GM12878 (cell line): Measurements from ENCODE around the gene F10. TPM values are rescaled to one million over a fixed set of nuclear protein-coding genes. Genes with fewer than 3 reads are reported as not detected.

ENCODE experiments used
- ATAC-seq: fragments of 200-7000 bp; cut with Tn5 transposase; 3 replicates; pipeline ENCODE4 v1.9.1; 2020; ENCODE audit warnings: mild to moderate bottlenecking, moderate library complexity
- BruUV-seq: library from RNA; stranded (reverse); fragments of 400-500 nt; replicated peaks from 2 replicates; lab custom pipeline; 2021; lab: Mats Ljungman, UMichigan
- CTCF ChIA-PET: fragments of 300-600 bp; sonication (Branson Sonifier 250); formaldehyde crosslinking; extraction: SDS; loops from one replicate; lab custom pipeline; 2021; ENCODE audit warnings: inconsistent platforms; lab: Yijun Ruan, JAX
- POLR2A ChIA-PET: fragments of 350-600 bp; formaldehyde crosslinking; extraction: SDS; loops from one replicate; lab custom pipeline; 2021; ENCODE audit warnings: inconsistent platforms; lab: Charles Lee
- RAD21 ChIA-PET: fragments of 300-600 bp; sonication (Branson Sonifier 250); formaldehyde crosslinking; loops from one replicate; lab custom pipeline; 2023; ENCODE audit warnings: antibody characterized with exemption; ENCODE audit not compliant: unreplicated experiment; lab: Charles Lee
- SMC1A ChIA-PET: fragments of 300-600 bp; sonication (Branson Sonifier 250); formaldehyde crosslinking; loops from one replicate; lab custom pipeline; 2023; ENCODE audit not compliant: unreplicated experiment, uncharacterized antibody; lab: Charles Lee
- DNase-seq: peaks from one replicate; pipeline ENCODE4 v3.0.0-alpha.2; 2011; ENCODE audit warnings: low read depth, low spot score
- FAIRE-seq: peaks from 3 replicates; lab custom pipeline; 2011; peaks lifted over from hg19 to GRCh38; lab: Jason Lieb, UNC
- H2AFZ ChIP-seq: 2 replicates; pipeline ENCODE4 v1.6.0; 2011; ENCODE audit warnings: low read depth, low read length, control low read depth; ENCODE audit not compliant: control insufficient read depth
- H3K27ac ChIP-seq: 2 replicates; pipeline ENCODE4 v1.5.1; 2011; ENCODE audit warnings: control low read depth; ENCODE audit not compliant: control insufficient read depth, insufficient read depth
- H3K27me3 ChIP-seq, 2 experiments: replicated peaks in 1 of 2; 2 replicates each; pipeline versions ENCODE4 v1.6.0 to v1.6.1; 2011; ENCODE audit warnings: low read length in 1 of 2; ENCODE audit not compliant: control insufficient read depth in 2 of 2, insufficient read depth in 2 of 2
- H3K36me3 ChIP-seq, 2 experiments: 2 replicates each; pipeline ENCODE4 v1.5.1; 2011; ENCODE audit warnings: low read length in 1 of 2; ENCODE audit not compliant: control insufficient read depth in 2 of 2, insufficient read depth in 2 of 2
- H3K4me1 ChIP-seq: 2 replicates; pipeline ENCODE4 v1.6.1; 2011; ENCODE audit warnings: mild to moderate bottlenecking, low read length, moderate library complexity, mixed read lengths; ENCODE audit not compliant: control insufficient read depth, insufficient read depth
- H3K4me2 ChIP-seq: 2 replicates; pipeline ENCODE4 v1.6.0; 2011; ENCODE audit warnings: control low read depth; ENCODE audit not compliant: control insufficient read depth, insufficient read depth
- H3K4me3 ChIP-seq: fragments of 200-600 bp; sonication (generic); 2 replicates; pipeline ENCODE4 v1.5.1; 2016
- H3K79me2 ChIP-seq: 2 replicates; pipeline ENCODE4 v1.6.0; 2011; ENCODE audit warnings: low read length; ENCODE audit not compliant: control insufficient read depth, insufficient read depth
- H3K9ac ChIP-seq: 2 replicates; pipeline ENCODE4 v1.8.0; 2011; ENCODE audit warnings: low read length, control low read depth, mixed read lengths; ENCODE audit not compliant: control insufficient read depth, insufficient read depth
- H3K9me3 ChIP-seq: replicated peaks from 3 replicates; pipeline ENCODE4 v1.5.1; 2011; ENCODE audit warnings: mild to moderate bottlenecking, low read length; ENCODE audit not compliant: control insufficient read depth, insufficient read depth
- H4K20me1 ChIP-seq: 2 replicates; pipeline ENCODE4 v1.6.0; 2011; ENCODE audit not compliant: control insufficient read depth, insufficient read depth
- BCL11A ChIP-seq: IDR thresholded peaks from 2 replicates; pipeline ENCODE4 v1.6.1; 2011; ENCODE audit warnings: low read depth, low read length
- BHLHE40 ChIP-seq, 2 experiments: fragments of 450-650 bp in 1 of 2; IDR thresholded peaks; 2 replicates each; pipeline ENCODE4 v1.6.1; 2011 to 2017; ENCODE audit warnings: low read depth in 2 of 2, borderline replicate concordance in 1 of 2, improper control_type of control experiment in 1 of 2, low read length in 1 of 2, mild to moderate bottlenecking in 1 of 2
- CHD4 ChIP-seq: fragments of 200-600 bp; sonication (generic); IDR thresholded peaks from 2 replicates; pipeline ENCODE4 v1.6.1; 2016; ENCODE audit warnings: mild to moderate bottlenecking
- FOXK2 ChIP-seq: fragments of 450-650 bp; IDR thresholded peaks from 2 replicates; pipeline ENCODE4 v1.6.1; 2017; ENCODE audit warnings: mild to moderate bottlenecking, moderate library complexity
- MYB ChIP-seq: fragments of 150-350 bp; IDR thresholded peaks from 2 replicates; pipeline ENCODE4 v1.6.1; 2014; ENCODE audit warnings: mild to moderate bottlenecking, low read depth, low read length, borderline replicate concordance
- NBN ChIP-seq: fragments of 450-650 bp; IDR thresholded peaks from 2 replicates; pipeline ENCODE4 v1.6.1; 2016
- NFXL1 ChIP-seq: fragments of 450-650 bp; IDR thresholded peaks from 2 replicates; pipeline ENCODE4 v1.6.1; 2017; ENCODE audit warnings: antibody characterized with exemption, mild to moderate bottlenecking, borderline replicate concordance
- NFYB ChIP-seq: IDR thresholded peaks from 2 replicates; pipeline ENCODE4 v1.6.1; 2011; ENCODE audit warnings: low read depth, mild to moderate bottlenecking, low read length, improper control_type of control experiment, moderate library complexity; ENCODE audit not compliant: insufficient read depth
- PAX8 ChIP-seq: fragments of 450-650 bp; IDR thresholded peaks from 2 replicates; pipeline ENCODE4 v1.6.1; 2017; ENCODE audit warnings: mild to moderate bottlenecking, moderate library complexity
- RCOR1 ChIP-seq: conservative IDR thresholded peaks from 2 replicates; pipeline ENCODE4 v1.6.1; 2012; ENCODE audit warnings: low read depth, low read length, improper control_type of control experiment
- RELA ChIP-seq: fragments of 450-650 bp; IDR thresholded peaks from 2 replicates; pipeline ENCODE4 v1.8.0; 2014; ENCODE audit warnings: borderline replicate concordance; ENCODE audit not compliant: partially characterized antibody
- SMC3 ChIP-seq: IDR thresholded peaks from 2 replicates; pipeline ENCODE4 v1.6.1; 2011; ENCODE audit warnings: low read length, improper control_type of control experiment, borderline replicate concordance
- SP1 ChIP-seq: IDR thresholded peaks from one replicate; pipeline ENCODE4 v1.6.1; 2011; ENCODE audit warnings: low read depth, low read length
- SPI1 ChIP-seq: IDR thresholded peaks from 2 replicates; pipeline ENCODE4 v1.6.1; 2011; ENCODE audit warnings: low read depth, mild to moderate bottlenecking, low read length, moderate library complexity, borderline replicate concordance; ENCODE audit not compliant: insufficient read depth
- SUPT20H ChIP-seq: IDR thresholded peaks from 2 replicates; pipeline ENCODE4 v1.6.1; 2011; ENCODE audit warnings: low read depth, mild to moderate bottlenecking, low read length, moderate library complexity, borderline replicate concordance; ENCODE audit not compliant: control insufficient read depth
- ZNF207 ChIP-seq: fragments of 450-650 bp; IDR thresholded peaks from 2 replicates; pipeline ENCODE4 v1.6.1; 2014; ENCODE audit warnings: antibody characterized with exemption, mild to moderate bottlenecking, borderline replicate concordance
- ZNF384 ChIP-seq: IDR thresholded peaks from 2 replicates; pipeline ENCODE4 v1.6.1; 2012; ENCODE audit warnings: low read depth, mild to moderate bottlenecking, low read length, improper control_type of control experiment, borderline replicate concordance
- WGBS: methylation state at CpG from one replicate; pipeline ENCODE4 v1.1.6; 2016; ENCODE audit warnings: low lambda C conversion rate; ENCODE audit not compliant: insufficient replicate concordance, insufficient coverage; ENCODE audit errors: missing lambda C conversion rate; 5-methylcytosine and 5-hydroxymethylcytosine counted together
- in situ Hi-C: fragments of 300-500 bp; cut with MboI; formaldehyde crosslinking; loops from 9 replicates; pipeline ENCODE4 v1.14.3; 2018; ENCODE audit warnings: mixed read lengths
- intact Hi-C: fragments of 100-400 bp; cut with micrococcal nuclease; formaldehyde crosslinking; loops from one replicate; pipeline ENCODE4 v1.14.2; 2022; ENCODE audit not compliant: unreplicated experiment
- polyA plus RNA-seq, 11 experiments: library from polyadenylated mRNA; depleted of rRNA in 4 of 11; unstranded in 6 of 11; stranded (reverse) in 5 of 11; fragments of >200 nt; fragmentation: Nextera tagmentation in 4 of 11; fragmentation: Illumina TruSeq in 1 of 11; extraction: Ambion mirVana in 4 of 11; extraction: Trizol in 1 of 11; gene quantifications; 1 replicate in 1 of 11; 2 replicates in 10 of 11; pipeline versions ENCODE4 v1.2.1 to v1.2.3, GENCODE V29; 2011 to 2016; ENCODE audit warnings: inconsistent platforms in 2 of 11, missing spikeins in 2 of 11, low read depth in 1 of 11
- total RNA-seq, 4 experiments: library from RNA; depleted of rRNA in 3 of 4; stranded (reverse); fragments of >200 nt in 3 of 4; fragmentation: Illumina TruSeq in 1 of 4; extraction: Trizol in 1 of 4; gene quantifications; 2 replicates each; pipeline versions ENCODE4 v1.2.1 to v1.2.3, GENCODE V29; 2013 to 2021

F10 gene
- total and polyA plus RNA-seq, 10 of the 15 experiments (the other 5 are each of a cell fraction or from before 2014, with no cell fraction given): not detected

GRCh38 chr13:113126265-113127150 is 3.9 kb downstream of the F10 start:
- in situ Hi-C loops: no loop called here
- BruUV-seq: no TSS peak
- WGBS: 28% methylated on average over 18 of the region's 18 CpGs

GRCh38 chr13:113129480-113129879 is 6.9 kb downstream of the F10 start:
- DNase-seq (no peak), FAIRE-seq (no peak), ATAC-seq (no peak)
- POLR2A ChIA-PET: no interaction called here
- SMC1A ChIA-PET: no interaction called here
- CTCF ChIA-PET: no interaction called here
- Histone ChIP-seq H3K27ac (no peak overlapping the region), H3K79me2 (no peaks in the 10 kb centered on the region), H3K9me3 (peaks cover 2% of the 10 kb centered on the region; the same call in 1 of the 3 replicates), H3K27me3 (0 out of 4 replicates have a peak, but pooled peaks cover 0 to 3% of the 10 kb centered on the region in 2 experiments), H2AFZ (no peak overlapping the region), H3K36me3 (no peaks in the 10 kb centered on the region), H3K4me1 (no peaks in the 10 kb centered on the region), H4K20me1 (no peaks in the 10 kb centered on the region), H3K9ac (no peak overlapping the region), H3K4me2 (no peak overlapping the region), H3K4me3 (no peak overlapping the region)
- 55% methylated on average over 20 of the region's 27 CpGs for WGBS
- intact Hi-C loops (loop anchor here (10.0 kb wide), 1 partner anchor 185 kb away; no protein-coding TSS in a partner anchor), in situ Hi-C loops (no loop called here)
- RAD21 ChIA-PET: no interaction called here
- BruUV-seq: no TSS peak
- TF ChIP-seq RELA (no peak), NFXL1 (no peak), MYB (no peak), CHD4 (no peak), FOXK2 (no peak), SP1 (no peak), SPI1 (no peak), SUPT20H (no peak)

More at GRCh38 chr13:113126265-113127150, 3.9 kb downstream of the F10 start:
- Histone ChIP-seq H3K4me1 (no peaks in the 10 kb centered on the region), H3K4me2 (no peak overlapping the region), H3K4me3 (no peak overlapping the region), H3K36me3 (no peaks in the 10 kb centered on the region), H3K79me2 (no peaks in the 10 kb centered on the region), H3K9ac (no peak overlapping the region), H2AFZ (no peak overlapping the region), H3K27me3 (0 out of 4 replicates have a peak, but pooled peaks cover 0 to 2% of the 10 kb centered on the region in 2 experiments), H3K27ac (no peak overlapping the region), H4K20me1 (no peaks in the 10 kb centered on the region), H3K9me3 (no peaks in the 10 kb centered on the region)
- CTCF ChIA-PET: no interaction called here
- TF ChIP-seq NFYB (no peak), ZNF384 (no peak), ZNF207 (no peak), PAX8 (no peak), BHLHE40 (IDR thresholded peaks at IDR 0.05; ENCODE audit: borderline replicate concordance in 1 of 2, low read depth in 2 of 2, low read length in 1 of 2) (no peak), NBN (no peak), RCOR1 (no peak), SMC3 (no peak), BCL11A (no peak)
- POLR2A ChIA-PET: no interaction called here
- intact Hi-C loops: loop anchor here (10.0 kb wide), 1 partner anchor 182 kb away; no protein-coding TSS in a partner anchor
- FAIRE-seq (no peak), ATAC-seq (no peak), DNase-seq (no peak)
- RAD21 ChIA-PET: interaction anchor here (1.0 kb wide), 1 partner anchor 183 kb away, joined by 3 read pairs; no protein-coding TSS in a partner anchor
- SMC1A ChIA-PET: no interaction called here
